Fibroblast of skin of scalp (primary cell): Measurements from ENCODE around the gene LIN28B.
A peak's percentile ranks its signal among the peaks of the same experiment; 100 is the strongest.
"Not testable (repeated sequence)": the region's sequence is repeated elsewhere in the genome, so short reads cannot be mapped to it uniquely, and the experiment has no call there.

Experiments used
- DNase-seq: peaks from one replicate; pipeline ENCODE4 v3.0.0-alpha.2; 2013

LIN28B gene

DNA sequence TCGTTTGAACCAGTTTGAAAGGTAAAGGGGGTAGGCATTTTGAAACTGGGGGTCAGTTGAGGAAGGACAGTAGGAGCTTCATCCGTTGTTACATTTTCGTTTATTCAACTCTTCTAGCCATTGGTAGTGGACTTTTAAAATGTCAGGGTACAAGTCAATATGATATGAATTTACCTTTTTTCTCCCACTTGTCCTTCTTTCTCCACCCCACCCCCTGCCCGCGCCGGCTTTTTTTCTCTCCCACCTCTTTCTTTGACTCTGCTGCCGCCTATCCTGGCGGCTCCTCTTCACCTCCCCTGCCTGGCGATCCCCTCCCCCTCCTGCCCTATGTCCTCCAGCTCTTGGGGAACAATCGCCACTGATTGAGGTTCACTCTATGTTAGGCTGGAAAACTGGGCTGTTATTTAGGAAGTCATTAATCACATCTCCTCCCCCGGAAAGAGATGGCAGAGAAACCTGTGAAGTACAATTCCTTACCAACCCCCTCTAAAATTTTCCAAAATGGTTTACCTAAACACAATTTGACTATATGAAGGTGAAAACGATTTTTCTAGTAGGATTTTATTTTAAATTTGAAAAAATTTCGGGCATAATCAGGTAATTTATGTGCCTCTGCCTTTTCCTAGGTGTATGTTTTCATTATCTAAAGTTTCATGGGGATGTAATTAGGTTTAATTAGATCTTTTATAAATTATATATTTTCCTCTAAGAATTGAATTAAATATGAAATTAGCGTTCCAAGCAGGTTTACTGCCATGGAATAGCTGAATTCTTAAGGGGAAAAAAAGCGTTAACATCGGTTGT lies 778 bp upstream of the LIN28B start:
- no peak for DNase-seq

GRCh38 chr6:104957301-104958177 lies 632 bp downstream of the LIN28B start:
- no peak for DNase-seq

- no peak for DNase-seq
These were observed 1.5 kb downstream of the LIN28B start for GRCh38 chr6:104958178-104959025.

- DNase-seq: no peak
These were observed 2.3 kb downstream of the LIN28B start for GRCh38 chr6:104959026-104959858.

DNA sequence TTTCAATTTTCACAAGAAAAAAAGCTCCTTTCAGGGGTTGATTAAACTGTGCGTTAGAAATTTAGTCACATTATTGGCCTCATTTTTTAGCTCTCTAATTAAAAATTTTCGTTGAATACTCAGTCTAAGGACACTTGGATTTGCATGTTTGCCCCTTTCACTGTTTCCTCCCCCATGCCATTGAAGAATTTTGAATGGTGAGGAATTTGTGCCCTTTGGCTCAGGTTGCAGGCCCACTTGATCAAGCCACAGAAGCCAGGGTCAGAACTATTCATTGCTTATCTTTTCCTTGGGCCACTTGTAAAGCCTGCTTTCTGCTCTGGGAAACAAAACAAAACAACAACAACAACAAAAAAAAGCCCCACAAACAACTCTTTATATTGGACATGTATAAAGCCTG lies 12.2 kb downstream of the LIN28B start:
- DNase-seq: no peak

- no peak for DNase-seq
These were observed 13.1 kb downstream of the LIN28B start for GRCh38 chr6:104969785-104970581.

GRCh38 chr6:104973404-104973803 lies 16.5 kb downstream of the LIN28B start:
- no peak for DNase-seq

GRCh38 chr6:104983296-104983695 lies 26.4 kb downstream of the LIN28B start:
- DNase-seq: no peak

DNA sequence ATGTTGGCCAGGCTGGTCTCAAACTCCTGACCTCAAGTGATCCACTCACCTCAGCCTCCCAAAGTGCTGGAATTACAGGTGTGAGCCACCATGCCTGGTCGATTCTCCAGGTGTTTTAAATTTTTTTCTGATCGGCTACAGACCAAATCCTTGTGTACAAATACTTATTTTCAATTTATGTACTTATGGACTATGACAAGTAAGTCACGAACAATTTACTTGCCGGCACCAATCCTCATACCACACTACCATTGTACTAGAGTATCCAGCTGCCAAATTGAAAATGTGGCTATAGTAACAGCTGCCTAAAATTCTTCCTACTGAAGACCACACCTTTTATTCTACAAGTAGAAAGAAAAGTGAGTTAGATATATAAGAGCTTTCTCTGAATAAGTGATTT lies 26.9 kb downstream of the LIN28B start:
- DNase-seq: no peak

DNA sequence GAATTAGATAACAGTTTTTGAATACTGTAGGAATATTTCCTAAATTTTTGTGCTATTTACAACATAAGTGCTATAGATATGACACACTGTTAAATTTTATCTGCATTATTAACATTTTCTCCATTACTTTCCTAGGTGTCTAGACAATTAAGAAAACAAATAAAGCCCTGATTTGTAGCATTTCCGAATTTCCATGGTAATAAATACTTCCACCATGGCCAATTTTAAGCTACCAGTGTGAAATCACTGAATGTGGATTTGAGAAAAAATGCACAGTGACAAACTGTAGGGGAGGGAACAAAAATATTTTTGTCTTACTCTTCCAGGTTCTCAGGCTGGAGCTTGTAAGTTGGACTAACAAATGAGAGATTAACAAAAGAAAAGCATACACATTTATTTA lies 27.9 kb downstream of the LIN28B start:
- no peak for DNase-seq

GRCh38 chr6:104985875-104986274 lies 29.0 kb downstream of the LIN28B start:
- not testable (repeated sequence) for DNase-seq

- no peak for DNase-seq
These were observed 29.7 kb downstream of the LIN28B start for GRCh38 chr6:104986625-104987024.

- DNase-seq: no peak
These were observed 30.3 kb downstream of the LIN28B start for GRCh38 chr6:104987218-104987617.

DNA sequence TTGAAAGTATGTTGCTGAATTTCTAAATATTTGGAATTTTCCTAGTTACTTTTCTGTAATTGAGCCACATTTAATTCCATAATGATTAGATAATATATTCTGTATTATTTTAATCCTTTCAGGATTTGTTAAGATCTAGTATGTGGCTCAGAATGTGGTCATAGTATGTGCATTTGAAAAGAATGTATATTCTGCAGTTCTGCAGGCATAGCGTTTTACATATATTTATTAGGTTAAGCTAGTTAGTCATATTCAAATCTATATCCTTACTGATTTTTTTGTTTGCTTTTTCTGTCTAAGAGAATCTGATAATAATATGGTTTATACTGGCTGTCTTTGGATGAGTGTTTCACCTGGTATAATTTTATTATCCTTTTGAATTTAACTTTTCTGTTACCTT lies 33.2 kb downstream of the LIN28B start:
- DNase-seq: no peak

DNA sequence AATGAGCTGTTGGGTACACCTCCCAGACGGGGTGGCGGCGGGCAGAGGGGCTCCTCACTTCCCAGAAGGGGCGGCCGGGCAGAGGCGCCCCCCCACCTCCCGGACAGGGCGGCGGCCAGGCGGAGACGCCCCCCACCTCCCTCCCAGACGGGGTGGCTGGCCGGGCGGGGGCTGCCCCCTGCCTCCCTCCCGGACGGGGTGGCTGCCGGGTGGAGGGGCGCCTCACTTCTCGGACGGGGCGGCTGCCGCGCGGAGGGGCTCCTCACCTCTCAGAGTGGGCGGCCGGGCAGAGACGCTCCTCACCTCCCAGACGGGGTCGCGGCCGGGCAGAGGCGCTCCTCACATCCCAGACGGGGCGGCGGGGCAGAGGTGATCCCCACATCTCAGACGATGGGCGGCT lies 34.2 kb downstream of the LIN28B start:
- not testable (repeated sequence) for DNase-seq

DNA sequence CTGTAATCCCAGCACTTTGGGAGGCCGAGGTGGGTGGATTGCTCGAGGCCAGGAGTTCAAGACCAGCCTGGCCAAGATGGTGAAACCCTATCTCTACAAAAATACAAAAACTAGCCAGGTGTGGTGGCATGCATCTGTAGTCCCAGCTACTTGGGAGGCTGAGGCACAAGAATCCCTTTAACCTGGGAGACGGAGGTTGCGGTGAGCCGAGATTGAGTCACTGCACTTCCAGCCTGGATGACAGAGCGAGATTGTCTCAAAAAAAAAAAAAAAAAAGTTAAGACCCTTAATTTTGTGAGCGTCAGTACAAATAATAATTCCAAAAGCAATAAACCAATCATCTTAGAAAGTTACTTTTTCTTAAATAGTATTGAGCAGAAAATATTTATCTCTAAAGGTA lies 36.7 kb downstream of the LIN28B start:
- not testable (repeated sequence) for DNase-seq

DNA sequence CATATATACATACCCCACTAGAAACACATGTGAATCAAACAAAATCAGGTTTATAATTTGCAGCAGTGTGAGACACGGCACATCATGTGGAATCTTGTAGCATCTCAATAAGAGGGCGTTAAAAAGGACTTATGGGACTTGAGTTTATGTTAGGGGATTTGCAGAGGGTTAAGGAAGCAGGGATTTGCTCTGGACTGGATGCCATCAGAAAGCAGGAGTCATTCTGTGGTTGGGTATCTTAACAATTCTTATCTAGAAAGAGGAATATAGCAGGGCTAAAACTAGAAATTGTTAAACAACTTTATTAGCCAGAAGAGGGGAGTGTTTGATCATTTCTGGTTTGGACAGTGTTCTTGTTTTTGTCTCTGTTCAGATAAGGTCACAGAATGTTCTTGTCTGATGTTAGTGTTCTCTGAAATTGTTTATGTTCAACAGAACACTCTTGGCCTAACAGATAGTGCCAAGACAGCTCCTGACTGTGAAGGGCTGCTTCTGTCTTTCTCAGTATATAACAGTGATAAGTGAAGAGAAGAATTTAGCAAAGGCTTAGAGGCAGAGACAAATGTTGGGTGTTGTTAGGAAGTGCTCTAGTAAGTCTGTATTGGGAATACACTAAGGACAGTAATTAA lies 39.2 kb downstream of the LIN28B start:
- DNase-seq: peak; percentile 27

DNA sequence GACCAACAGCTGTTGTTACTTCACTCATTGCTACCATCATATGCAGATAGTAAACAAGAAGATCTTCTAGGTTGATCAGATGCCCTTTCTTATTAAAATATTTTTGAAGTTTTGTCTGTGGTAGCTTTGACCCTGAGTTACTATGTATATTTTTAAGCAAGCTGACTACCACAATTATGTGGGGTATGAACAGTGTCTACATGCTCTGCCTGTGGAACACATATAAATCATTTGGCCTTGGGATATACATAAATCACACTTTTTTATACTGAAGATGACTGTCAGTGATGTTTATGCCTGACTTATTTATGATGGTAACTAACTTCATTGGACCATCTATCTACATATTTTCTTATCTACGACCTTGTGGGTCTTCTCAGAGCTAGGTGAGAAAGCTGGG lies 44.2 kb downstream of the LIN28B start:
- no peak for DNase-seq

DNA sequence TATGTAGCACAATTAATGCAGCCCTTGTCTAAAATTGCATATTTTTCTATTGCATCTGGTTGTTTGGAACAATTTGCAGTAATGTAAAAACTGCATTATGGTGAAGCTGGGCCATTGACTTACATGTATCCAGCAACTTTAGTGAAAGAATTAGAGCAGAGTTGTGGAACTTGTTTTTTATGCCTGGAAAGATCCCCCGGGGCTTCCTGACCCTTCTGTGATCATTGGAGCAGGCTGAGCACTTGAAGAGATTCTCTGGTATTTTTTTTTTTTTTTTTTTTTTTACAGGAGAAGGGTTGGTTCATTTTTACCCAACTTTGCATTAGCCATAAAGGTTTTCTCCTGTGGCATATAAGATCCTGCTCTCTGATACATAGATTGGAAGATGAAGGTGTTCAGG lies 45.0 kb downstream of the LIN28B start:
- no peak for DNase-seq

- DNase-seq: no peak
These were observed 48.5 kb downstream of the LIN28B start for GRCh38 chr6:105005451-105005850.

DNA sequence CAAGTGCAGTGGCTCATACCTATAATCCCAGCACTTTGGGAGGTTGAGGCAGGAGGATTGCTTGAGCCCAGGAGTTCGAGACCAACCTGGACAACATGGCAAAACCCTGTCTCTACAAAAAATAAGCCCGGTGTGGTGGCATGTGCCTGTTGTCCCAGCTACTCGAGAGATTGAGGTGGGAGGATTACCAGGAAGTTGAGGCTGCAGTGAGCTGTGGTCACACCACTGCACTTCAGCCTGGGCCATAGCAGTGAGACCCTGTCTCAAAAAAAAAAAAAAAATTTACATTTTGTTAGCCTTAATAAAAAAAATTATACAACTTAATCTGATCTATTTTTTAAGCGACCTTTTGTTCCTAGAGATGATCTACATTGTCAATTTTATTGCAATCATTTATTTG lies 56.6 kb downstream of the LIN28B start:
- DNase-seq: not testable (repeated sequence)
